GM18505 (cell line): Measurements from ENCODE around the gene FBXO17.
"Not testable (repeated sequence)": the region's sequence is repeated elsewhere in the genome, so short reads cannot be mapped to it uniquely, and the experiment has no call there.

Experiments
- ATAC-seq: cut with Tn5 transposase; IDR thresholded peaks from one replicate; pipeline ENCODE4 v1.9.1; 2021; ENCODE audit not compliant: unreplicated experiment
- POLR2A ChIP-seq: IDR thresholded peaks from 4 replicates; pipeline ENCODE4 v1.6.1; 2011; ENCODE audit warnings: borderline replicate concordance; ENCODE audit not compliant: insufficient read depth, insufficient read length; ENCODE audit errors: extremely low read depth

The FBXO17 gene, protein sequence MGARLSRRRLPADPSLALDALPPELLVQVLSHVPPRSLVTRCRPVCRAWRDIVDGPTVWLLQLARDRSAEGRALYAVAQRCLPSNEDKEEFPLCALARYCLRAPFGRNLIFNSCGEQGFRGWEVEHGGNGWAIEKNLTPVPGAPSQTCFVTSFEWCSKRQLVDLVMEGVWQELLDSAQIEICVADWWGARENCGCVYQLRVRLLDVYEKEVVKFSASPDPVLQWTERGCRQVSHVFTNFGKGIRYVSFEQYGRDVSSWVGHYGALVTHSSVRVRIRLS

DNA sequence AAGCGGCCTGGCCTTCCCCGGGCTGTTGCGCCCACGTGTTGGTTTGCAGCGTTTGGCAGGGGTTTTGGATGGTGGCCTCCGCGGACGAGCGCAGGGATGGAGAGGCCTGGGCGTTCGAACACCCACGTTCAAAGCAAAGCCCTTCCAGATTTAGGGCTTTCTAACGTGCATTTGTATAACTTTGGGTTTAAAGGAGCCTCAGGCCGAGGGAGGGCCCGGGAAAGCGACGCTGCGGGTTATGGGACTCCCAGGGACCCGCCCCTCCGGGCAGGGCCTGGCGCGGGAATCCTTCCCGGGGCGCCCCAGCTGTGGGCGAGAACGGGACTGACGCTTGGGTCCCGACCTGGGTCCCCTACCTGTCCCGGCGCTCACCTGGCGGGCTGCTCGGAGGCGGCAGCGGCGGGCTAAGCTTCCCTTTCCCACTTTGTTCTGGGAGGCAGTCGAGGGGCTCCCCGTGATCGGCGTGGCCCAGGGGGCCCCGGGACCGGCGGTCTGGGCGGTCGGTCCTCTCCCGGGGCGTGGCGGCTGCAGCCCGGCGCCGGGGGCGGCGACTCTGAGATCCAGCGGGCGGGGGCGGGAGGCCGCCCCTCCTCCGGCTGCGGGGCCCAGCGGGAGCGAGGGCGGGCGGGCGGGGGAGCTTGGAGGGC lies at the start of gene FBXO17:
TSS of gene FBXO17 (minus strand) at position 529 of the 647 bp plus-strand sequence. CDS start 25,423 bp downstream, outside the sequence.
- TF ChIP-seq POLR2A: no peak
- ATAC-seq: no peak

DNA sequence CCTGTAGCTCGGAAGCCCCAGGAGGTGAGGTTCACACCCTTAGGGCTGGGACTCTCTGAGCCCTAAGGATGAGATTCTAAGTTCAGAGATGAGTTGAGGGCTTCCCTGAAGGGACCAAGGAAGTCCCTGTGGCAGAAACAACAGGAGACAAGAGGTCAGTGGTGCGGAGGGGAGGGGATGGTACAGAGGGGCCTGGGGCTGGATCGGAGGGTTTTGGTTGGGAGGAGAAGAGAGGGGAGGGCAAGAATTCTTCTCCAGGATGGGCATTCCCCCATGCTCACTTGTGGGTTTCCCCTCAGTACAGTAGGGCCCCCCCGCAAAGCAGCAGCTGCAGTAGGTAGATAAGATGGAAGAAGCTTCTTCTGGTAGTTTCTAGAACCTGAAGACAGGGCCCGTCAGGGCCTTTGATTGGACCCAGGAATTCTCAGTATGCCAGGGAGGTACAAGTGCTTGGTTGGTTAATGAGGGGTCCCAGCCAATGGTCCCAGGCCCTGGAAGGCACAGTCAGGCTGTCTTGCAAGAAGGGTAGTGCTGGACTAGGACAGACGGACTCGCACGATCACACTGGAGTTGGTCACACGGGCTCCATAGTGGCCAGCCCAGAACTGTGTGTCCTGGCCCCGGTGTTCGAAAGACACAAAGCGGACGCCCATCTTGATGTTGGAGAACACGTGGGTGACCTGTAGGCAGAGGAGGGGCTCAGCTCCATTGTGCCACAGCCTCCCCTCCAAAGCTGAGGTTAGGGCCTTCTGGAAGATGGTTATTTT lies 49.5 kb upstream of the FBXO17 start:
- no peak for TF ChIP-seq POLR2A
- ATAC-seq: no peak

- TF ChIP-seq POLR2A: no peak
- no peak for ATAC-seq
These were observed 45.5 kb upstream of the FBXO17 start for GRCh38 chr19:39021063-39021462.

DNA sequence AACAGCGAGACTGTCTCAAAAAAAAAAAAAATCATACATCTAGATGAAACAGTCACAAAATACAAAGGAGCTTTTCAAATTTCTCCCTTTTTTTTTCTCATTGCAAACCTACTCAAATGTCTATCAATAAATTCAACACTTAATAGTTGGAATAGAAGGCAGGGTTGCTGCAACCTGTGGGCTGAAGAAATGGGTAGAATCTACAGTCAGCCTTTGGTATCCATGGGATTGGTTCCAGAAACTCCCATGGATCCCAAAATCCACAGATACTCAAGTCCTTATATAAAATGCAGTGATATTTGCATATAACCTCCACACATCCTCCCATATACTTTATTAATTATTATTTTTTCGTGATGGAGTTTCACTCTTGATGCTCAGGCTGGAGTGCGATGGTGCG lies 42.1 kb upstream of the FBXO17 start:
- TF ChIP-seq POLR2A: no peak
- ATAC-seq: no peak

DNA sequence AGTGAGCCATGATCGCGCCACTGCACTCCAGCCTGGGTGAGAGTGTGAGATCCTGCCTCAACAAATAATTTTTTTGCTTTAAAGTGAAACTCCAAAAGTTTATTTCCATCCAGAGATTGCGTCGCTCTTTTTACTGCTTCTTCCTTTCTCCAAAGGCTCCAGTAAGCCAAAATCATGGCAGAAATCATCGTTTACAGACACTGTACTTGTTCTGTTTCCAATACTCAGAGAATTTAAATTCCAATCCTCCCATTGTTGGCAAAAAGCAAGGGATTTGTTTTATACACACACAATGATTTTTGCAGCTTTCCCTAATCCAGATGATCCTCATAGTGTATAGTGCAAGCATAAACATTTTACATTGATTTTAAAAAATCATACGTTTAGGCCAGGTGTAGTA lies 41.5 kb upstream of the FBXO17 start:
- no peak for ATAC-seq
- TF ChIP-seq POLR2A: no peak

DNA sequence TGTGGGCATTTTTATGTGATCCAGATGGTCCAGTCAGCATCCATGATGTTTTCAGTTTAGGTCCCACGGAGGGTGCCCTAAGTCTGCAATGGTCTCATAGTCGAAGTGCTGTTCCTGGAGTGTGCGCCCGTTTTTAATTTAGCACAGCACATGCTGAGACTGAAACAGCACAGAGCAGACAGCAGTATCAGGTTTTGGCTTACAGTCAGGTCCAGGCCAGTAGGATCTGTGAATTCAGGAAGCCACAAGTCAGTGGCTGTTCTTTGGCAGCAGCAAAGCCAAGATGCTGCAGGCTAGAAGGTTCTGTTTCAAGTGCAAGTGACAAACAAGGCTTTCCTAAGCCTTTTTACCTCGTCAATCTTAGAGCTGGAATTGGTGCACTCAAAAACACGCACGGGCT lies 38.5 kb upstream of the FBXO17 start:
- TF ChIP-seq POLR2A: no peak
- no peak for ATAC-seq

DNA sequence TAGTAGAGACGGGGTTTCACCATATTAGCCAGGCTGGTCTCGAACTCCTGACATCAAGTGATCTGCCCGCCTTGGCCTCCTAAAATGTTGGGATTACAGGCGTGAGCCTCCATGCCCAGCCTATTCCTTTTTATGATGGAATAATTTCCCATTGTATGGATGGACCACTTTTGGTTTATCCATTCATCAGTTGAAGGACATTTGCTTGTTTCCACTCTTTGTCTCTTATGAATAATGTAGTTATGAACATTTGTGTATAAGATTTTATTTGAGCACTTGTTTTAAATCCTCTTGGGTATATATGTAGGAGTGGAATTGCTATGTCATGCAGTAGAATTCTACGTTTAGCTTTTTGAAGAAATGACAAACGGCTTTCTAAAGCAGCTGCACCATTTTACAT lies 33.5 kb upstream of the FBXO17 start:
- no peak for ATAC-seq
- no peak for TF ChIP-seq POLR2A

- TF ChIP-seq POLR2A: no peak
- no peak for ATAC-seq
These were observed 32.6 kb upstream of the FBXO17 start for GRCh38 chr19:39008137-39008536.

DNA sequence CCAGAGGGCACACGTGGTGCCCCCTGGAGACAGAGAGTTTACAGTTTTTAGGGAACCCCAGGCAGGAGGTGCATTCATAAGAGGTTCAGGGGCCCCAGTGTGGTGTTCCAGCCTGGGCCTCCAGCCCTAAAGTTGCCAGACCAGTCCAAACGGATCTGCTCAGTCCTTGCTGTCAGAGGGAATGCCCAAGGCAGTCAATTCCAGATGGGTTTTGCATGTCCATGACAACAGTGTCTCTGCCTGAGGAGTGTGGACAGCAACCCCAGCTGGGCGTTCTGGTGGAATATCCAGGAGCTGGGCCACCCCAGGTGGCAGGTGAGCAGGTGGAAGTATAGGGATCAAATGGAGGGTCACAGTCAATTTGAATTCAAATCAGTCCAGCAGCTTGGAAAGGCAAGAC lies 31.6 kb upstream of the FBXO17 start:
- no peak for ATAC-seq
- no peak for TF ChIP-seq POLR2A

DNA sequence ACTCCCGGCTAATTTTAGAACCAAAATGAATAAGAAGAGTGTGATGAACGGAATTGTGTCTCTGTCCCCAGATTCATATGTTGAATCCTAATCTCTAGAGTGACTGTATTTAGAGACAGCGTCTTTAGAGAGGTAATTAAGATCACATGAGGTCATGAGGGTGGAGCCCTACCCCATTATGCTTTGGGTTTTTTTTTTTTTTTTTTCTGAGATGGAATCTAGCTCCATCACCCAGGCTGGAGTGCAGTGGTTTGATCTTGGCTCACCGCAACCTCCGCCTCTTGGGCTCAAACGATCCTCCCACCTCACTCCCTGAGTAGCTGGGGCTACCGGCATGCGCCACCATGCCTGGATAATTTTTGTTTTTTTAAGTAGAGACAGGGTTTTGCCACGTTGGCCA lies 28.9 kb upstream of the FBXO17 start:
- no peak for ATAC-seq
- TF ChIP-seq POLR2A: no peak

GRCh38 chr19:39003796-39004195 lies 28.3 kb upstream of the FBXO17 start:
- ATAC-seq: no peak
- TF ChIP-seq POLR2A: no peak

- TF ChIP-seq POLR2A: no peak
These were observed 27.6 kb upstream of the FBXO17 start for GRCh38 chr19:39003188-39003587.

DNA sequence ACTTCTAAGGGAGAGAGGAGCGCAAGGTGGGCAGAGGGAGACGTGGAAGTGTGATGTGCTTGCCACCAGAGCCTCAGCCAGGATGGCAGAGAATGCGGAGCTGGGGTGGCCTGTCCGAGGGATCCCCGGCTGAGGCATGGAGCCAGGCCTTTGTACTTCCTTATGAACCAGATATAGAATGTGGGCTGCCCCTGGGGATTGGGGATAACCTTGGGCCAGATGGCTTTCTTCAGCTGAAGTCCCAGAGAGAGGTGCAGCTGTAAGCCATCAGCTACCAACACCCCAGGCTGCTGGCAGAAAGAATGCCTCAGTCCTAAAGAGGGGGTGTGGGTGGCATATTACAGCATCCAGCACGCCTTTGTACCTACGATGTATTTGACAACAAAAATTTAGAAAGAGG lies 25.5 kb upstream of the FBXO17 start:
- no peak for ATAC-seq
- TF ChIP-seq POLR2A: no peak

More at GRCh38 chr19:39003188-39003587, 27.6 kb upstream of the FBXO17 start:
- no peak for ATAC-seq

DNA sequence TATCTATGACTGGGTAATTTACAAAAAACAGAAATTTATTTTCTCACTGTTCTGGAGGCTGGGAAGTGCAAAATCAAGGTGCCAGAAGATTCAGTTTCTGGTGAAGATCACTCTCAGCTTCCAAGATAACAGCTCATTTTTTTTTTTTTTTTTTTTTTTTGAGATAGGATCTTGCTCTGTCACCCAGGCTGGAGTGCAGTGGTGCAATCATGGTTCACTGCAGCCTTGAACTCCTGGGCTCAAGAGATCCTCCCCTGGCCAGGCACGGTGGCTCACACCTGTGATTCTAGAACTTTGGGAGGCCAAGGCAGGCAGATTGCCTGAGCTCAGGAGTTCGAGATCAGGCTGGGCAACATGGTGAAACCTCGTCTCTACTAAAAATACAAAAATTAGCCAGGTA lies 22.0 kb upstream of the FBXO17 start:
- ATAC-seq: not testable (repeated sequence)
